ENCODE results near the gene MTMR2. TPM values are rescaled to one million over a fixed set of nuclear protein-coding genes. Genes with fewer than 3 reads are reported as not detected.

MTMR2 gene
- total and polyA plus RNA-seq, 2 experiments from 2014 or later = 26.6 to 52.6 TPM

DNA sequence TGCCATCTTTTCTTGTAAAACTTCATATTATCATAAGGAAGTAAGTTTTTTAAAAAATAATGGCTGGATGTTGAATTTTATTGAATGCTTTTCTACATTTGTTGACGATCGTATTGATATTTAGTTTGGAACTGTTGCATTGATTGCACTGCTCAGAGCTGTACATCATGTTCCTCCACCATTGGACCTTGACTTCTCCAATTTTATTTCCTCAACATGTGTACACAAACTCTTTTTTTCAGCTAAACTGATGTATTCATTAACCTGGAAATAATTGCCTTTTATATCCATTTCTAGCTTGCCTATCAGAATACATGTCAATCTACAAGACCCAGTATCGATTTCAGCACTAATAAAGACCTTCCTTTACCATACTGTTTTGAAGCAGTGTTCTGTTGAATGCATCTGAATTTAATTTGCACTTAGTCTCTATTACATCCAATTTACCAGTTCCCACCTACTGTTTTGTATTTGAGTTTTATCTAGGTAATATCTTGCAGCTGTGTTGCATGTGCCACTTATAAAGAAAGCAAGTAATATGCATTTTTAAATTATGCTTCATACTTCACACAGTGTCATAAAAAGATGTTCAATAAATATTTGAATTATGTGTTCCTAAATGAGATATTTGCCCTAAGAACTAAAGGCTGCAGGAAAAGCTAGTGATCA is 128.1 kb downstream of the MTMR2 start:
- peaks cover 13% of the 10 kb centered on the region for H3K36me3 Mint-ChIP-seq (ENCODE audit: low read depth)
- peaks cover 27% of the 10 kb centered on the region for H3K4me1 Mint-ChIP-seq
- H3K36me3 ChIP-seq (ENCODE audit: insufficient read depth) = no peaks in the 10 kb centered on the region
- H3K4me3 ChIP-seq = no peak overlapping the region
- no peaks in the 10 kb centered on the region for H3K27me3 ChIP-seq (ENCODE audit: insufficient read depth)
- no peaks in the 10 kb centered on the region for H3K9me3 Mint-ChIP-seq
- DNase-seq (ENCODE audit: low spot score) (no peak), ATAC-seq (no peak)
- TF ChIP-seq JUNB (IDR thresholded peaks at IDR 0.05; ENCODE audit: unreplicated experiment) (no peak), POLR2AphosphoS5 (IDR thresholded peaks at IDR 0.05; ENCODE audit: low read depth) (no peak), STAT1 (IDR thresholded peaks at IDR 0.05; ENCODE audit: unreplicated experiment) (no peak), EZH2phosphoT487 (IDR thresholded peaks at IDR 0.05; ENCODE audit: unreplicated experiment) (no peak), NANOG (IDR thresholded peaks at IDR 0.05; ENCODE audit: borderline replicate concordance) (no peak), CREB1 (CRISPR knock-in tag; IDR thresholded peaks at IDR 0.05; ENCODE audit: low read depth) (no peak), ZNF331 (CRISPR knock-in tag; IDR thresholded peaks at IDR 0.05; ENCODE audit: low read depth) (no peak), ZNF114 (CRISPR knock-in tag; IDR thresholded peaks at IDR 0.05) (no peak), EZH2 (IDR thresholded peaks at IDR 0.05; ENCODE audit: low read depth, unreplicated experiment) (no peak)
- TF ChIP-seq, protein P1, sequence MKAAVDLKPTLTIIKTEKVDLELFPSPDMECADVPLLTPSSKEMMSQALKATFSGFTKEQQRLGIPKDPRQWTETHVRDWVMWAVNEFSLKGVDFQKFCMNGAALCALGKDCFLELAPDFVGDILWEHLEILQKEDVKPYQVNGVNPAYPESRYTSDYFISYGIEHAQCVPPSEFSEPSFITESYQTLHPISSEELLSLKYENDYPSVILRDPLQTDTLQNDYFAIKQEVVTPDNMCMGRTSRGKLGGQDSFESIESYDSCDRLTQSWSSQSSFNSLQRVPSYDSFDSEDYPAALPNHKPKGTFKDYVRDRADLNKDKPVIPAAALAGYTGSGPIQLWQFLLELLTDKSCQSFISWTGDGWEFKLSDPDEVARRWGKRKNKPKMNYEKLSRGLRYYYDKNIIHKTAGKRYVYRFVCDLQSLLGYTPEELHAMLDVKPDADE (IDR thresholded peaks at IDR 0.05) = no peak
- TF ChIP-seq, protein P2, sequence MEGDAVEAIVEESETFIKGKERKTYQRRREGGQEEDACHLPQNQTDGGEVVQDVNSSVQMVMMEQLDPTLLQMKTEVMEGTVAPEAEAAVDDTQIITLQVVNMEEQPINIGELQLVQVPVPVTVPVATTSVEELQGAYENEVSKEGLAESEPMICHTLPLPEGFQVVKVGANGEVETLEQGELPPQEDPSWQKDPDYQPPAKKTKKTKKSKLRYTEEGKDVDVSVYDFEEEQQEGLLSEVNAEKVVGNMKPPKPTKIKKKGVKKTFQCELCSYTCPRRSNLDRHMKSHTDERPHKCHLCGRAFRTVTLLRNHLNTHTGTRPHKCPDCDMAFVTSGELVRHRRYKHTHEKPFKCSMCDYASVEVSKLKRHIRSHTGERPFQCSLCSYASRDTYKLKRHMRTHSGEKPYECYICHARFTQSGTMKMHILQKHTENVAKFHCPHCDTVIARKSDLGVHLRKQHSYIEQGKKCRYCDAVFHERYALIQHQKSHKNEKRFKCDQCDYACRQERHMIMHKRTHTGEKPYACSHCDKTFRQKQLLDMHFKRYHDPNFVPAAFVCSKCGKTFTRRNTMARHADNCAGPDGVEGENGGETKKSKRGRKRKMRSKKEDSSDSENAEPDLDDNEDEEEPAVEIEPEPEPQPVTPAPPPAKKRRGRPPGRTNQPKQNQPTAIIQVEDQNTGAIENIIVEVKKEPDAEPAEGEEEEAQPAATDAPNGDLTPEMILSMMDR (conservative IDR thresholded peaks at IDR 0.05; ENCODE audit: low read depth in 2 of 2) = no peak
- TF ChIP-seq, protein P3, sequence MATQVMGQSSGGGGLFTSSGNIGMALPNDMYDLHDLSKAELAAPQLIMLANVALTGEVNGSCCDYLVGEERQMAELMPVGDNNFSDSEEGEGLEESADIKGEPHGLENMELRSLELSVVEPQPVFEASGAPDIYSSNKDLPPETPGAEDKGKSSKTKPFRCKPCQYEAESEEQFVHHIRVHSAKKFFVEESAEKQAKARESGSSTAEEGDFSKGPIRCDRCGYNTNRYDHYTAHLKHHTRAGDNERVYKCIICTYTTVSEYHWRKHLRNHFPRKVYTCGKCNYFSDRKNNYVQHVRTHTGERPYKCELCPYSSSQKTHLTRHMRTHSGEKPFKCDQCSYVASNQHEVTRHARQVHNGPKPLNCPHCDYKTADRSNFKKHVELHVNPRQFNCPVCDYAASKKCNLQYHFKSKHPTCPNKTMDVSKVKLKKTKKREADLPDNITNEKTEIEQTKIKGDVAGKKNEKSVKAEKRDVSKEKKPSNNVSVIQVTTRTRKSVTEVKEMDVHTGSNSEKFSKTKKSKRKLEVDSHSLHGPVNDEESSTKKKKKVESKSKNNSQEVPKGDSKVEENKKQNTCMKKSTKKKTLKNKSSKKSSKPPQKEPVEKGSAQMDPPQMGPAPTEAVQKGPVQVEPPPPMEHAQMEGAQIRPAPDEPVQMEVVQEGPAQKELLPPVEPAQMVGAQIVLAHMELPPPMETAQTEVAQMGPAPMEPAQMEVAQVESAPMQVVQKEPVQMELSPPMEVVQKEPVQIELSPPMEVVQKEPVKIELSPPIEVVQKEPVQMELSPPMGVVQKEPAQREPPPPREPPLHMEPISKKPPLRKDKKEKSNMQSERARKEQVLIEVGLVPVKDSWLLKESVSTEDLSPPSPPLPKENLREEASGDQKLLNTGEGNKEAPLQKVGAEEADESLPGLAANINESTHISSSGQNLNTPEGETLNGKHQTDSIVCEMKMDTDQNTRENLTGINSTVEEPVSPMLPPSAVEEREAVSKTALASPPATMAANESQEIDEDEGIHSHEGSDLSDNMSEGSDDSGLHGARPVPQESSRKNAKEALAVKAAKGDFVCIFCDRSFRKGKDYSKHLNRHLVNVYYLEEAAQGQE (IDR thresholded peaks at IDR 0.05; ENCODE audit: unreplicated experiment) = no peak
- TF ChIP-seq, protein P4, sequence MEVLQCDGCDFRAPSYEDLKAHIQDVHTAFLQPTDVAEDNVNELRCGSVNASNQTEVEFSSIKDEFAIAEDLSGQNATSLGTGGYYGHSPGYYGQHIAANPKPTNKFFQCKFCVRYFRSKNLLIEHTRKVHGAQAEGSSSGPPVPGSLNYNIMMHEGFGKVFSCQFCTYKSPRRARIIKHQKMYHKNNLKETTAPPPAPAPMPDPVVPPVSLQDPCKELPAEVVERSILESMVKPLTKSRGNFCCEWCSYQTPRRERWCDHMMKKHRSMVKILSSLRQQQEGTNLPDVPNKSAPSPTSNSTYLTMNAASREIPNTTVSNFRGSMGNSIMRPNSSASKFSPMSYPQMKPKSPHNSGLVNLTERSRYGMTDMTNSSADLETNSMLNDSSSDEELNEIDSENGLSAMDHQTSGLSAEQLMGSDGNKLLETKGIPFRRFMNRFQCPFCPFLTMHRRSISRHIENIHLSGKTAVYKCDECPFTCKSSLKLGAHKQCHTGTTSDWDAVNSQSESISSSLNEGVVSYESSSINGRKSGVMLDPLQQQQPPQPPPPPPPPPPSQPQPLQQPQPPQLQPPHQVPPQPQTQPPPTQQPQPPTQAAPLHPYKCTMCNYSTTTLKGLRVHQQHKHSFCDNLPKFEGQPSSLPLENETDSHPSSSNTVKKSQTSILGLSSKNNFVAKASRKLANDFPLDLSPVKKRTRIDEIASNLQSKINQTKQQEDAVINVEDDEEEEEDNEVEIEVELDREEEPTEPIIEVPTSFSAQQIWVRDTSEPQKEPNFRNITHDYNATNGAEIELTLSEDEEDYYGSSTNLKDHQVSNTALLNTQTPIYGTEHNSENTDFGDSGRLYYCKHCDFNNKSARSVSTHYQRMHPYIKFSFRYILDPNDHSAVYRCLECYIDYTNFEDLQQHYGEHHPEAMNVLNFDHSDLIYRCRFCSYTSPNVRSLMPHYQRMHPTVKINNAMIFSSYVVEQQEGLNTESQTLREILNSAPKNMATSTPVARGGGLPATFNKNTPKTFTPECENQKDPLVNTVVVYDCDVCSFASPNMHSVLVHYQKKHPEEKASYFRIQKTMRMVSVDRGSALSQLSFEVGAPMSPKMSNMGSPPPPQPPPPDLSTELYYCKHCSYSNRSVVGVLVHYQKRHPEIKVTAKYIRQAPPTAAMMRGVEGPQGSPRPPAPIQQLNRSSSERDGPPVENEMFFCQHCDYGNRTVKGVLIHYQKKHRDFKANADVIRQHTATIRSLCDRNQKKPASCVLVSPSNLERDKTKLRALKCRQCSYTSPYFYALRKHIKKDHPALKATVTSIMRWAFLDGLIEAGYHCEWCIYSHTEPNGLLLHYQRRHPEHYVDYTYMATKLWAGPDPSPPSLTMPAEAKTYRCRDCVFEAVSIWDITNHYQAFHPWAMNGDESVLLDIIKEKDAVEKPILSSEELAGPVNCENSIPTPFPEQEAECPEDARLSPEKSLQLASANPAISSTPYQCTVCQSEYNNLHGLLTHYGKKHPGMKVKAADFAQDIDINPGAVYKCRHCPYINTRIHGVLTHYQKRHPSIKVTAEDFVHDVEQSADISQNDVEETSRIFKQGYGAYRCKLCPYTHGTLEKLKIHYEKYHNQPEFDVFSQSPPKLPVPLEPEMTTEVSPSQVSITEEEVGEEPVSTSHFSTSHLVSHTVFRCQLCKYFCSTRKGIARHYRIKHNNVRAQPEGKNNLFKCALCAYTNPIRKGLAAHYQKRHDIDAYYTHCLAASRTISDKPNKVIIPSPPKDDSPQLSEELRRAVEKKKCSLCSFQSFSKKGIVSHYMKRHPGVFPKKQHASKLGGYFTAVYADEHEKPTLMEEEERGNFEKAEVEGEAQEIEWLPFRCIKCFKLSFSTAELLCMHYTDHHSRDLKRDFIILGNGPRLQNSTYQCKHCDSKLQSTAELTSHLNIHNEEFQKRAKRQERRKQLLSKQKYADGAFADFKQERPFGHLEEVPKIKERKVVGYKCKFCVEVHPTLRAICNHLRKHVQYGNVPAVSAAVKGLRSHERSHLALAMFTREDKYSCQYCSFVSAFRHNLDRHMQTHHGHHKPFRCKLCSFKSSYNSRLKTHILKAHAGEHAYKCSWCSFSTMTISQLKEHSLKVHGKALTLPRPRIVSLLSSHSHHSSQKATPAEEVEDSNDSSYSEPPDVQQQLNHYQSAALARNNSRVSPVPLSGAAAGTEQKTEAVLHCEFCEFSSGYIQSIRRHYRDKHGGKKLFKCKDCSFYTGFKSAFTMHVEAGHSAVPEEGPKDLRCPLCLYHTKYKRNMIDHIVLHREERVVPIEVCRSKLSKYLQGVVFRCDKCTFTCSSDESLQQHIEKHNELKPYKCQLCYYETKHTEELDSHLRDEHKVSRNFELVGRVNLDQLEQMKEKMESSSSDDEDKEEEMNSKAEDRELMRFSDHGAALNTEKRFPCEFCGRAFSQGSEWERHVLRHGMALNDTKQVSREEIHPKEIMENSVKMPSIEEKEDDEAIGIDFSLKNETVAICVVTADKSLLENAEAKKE (CRISPR knock-in tag; IDR thresholded peaks at IDR 0.05) = no peak
- H3F3A ChIP-seq (replicated peaks; ENCODE audit: low read depth) = no peaks in the 10 kb centered on the region
- H2AFZ ChIP-seq = no peak overlapping the region
- no peaks in the 10 kb centered on the region for H3K9me2 ChIP-seq (ENCODE audit: insufficient read depth)
- no peak overlapping the region for H3K4me2 ChIP-seq
- no peak overlapping the region for H3K27ac ChIP-seq (ENCODE audit: low read depth)
- no peak overlapping the region for H3K4me3 Mint-ChIP-seq
- peaks cover 87% of the 10 kb centered on the region for H3K79me2 ChIP-seq (replicated peaks; ENCODE audit: insufficient read depth)
- peaks cover 11% of the 10 kb centered on the region for H3K4me1 ChIP-seq (ENCODE audit: insufficient read depth)
- H4K20me1 ChIP-seq (replicated peaks; ENCODE audit: insufficient read depth) = peaks cover 28% of the 10 kb centered on the region; the same call in 1 of the 2 replicates
- H3K27ac Mint-ChIP-seq = no peak overlapping the region
- no peaks in the 10 kb centered on the region for H3K27me3 Mint-ChIP-seq (ENCODE audit: insufficient read depth, low read depth, poor library complexity)

Data from GM23338 (cell line).